H1 (cell line): ENCODE results near the gene ASIC5.

Experiments
- CBX8 ChIP-seq: fragments of 300-800, 300-1000 bp; sonication (generic); IDR thresholded peaks from 2 replicates; pipeline ENCODE4 v1.7.1; 2016; ENCODE audit warnings: low read depth, low read length, borderline replicate concordance
- PHF8 ChIP-seq: fragments of 200-600 bp; sonication (generic); conservative IDR thresholded peaks from 2 replicates; pipeline ENCODE4 v1.7.1; 2012; ENCODE audit warnings: low read depth, mild to moderate bottlenecking, inconsistent platforms, low read length, moderate library complexity
- YY1 ChIP-seq: IDR thresholded peaks from 2 replicates; pipeline ENCODE4 v1.6.1; 2011; ENCODE audit warnings: low read depth, mild to moderate bottlenecking, low read length
- TF ChIP-seq, protein P1 (sequence below), 3 experiments: IDR thresholded peaks; 1 replicate in 2 of 3; 2 replicates in 1 of 3; pipeline versions ENCODE4 v1.5.1 to v1.6.1; 2011; ENCODE audit warnings: low read length in 3 of 3, mild to moderate bottlenecking in 3 of 3, inconsistent platforms in 2 of 3, low read depth in 1 of 3, moderate library complexity in 1 of 3; ENCODE audit not compliant: insufficient read depth in 1 of 3; ENCODE audit errors: control extremely low read depth in 1 of 3

DNA sequence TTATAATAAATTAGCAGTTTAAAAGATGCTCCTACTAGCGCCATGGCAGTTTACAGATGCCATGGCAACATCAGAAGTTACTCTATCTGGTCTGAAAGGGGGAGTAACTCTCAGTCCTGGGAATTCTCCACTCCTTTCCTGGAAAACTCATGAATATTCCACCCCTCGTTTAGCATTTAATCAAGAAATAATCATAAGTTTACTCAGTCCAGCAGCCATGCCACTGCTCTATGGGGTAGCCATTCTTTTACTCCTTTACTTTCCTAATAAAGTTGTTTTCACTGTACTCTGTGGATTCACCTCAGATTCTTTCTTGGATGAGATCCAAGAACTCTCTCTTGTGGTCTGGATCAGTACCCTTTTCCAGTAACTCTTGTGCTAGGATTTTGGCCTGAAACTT lies 55.0 kb downstream of the ASIC5 start:
- TF ChIP-seq, protein P1, sequence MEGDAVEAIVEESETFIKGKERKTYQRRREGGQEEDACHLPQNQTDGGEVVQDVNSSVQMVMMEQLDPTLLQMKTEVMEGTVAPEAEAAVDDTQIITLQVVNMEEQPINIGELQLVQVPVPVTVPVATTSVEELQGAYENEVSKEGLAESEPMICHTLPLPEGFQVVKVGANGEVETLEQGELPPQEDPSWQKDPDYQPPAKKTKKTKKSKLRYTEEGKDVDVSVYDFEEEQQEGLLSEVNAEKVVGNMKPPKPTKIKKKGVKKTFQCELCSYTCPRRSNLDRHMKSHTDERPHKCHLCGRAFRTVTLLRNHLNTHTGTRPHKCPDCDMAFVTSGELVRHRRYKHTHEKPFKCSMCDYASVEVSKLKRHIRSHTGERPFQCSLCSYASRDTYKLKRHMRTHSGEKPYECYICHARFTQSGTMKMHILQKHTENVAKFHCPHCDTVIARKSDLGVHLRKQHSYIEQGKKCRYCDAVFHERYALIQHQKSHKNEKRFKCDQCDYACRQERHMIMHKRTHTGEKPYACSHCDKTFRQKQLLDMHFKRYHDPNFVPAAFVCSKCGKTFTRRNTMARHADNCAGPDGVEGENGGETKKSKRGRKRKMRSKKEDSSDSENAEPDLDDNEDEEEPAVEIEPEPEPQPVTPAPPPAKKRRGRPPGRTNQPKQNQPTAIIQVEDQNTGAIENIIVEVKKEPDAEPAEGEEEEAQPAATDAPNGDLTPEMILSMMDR (IDR thresholded peaks at IDR 0.05; ENCODE audit: control extremely low read depth in 1 of 3, insufficient read depth in 1 of 3, low read depth in 1 of 3, low read length in 3 of 3): no peak
- TF ChIP-seq YY1: no peak
- TF ChIP-seq CBX8: no peak
- no peak for TF ChIP-seq PHF8
